Measurements from ENCODE around the gene TMEM256. TPM values are rescaled to one million over a fixed set of nuclear protein-coding genes. Genes with fewer than 3 reads are reported as not detected.

Gene TMEM256
- total and polyA plus RNA-seq, 9 of the 15 experiments (the other 6 are each of a cell fraction or from before 2014, with no cell fraction given), result 43.4 to 177 (median 68.5) TPM

GRCh38 chr17:7367918-7368598 lies 35.8 kb downstream of the TMEM256 start:
- POLR2A ChIA-PET, result interaction anchor here (0.5 to 1.1 kb wide), 5 partner anchors 12 to 246 kb away, joined by 3 to 4 read pairs (median 3); partner anchors contain the start of gene POLR2A
- 11% methylated on average over 10 of the region's 13 CpGs for WGBS (ENCODE audit: insufficient coverage, low coverage, missing lambda C conversion rate)

More at GRCh38 chr17:7367918-7368598, 35.8 kb downstream of the TMEM256 start:
- Histone ChIP-seq H3K36me3 (ENCODE audit: control insufficient read depth, insufficient read depth, low read length) (no peaks in the 10 kb centered on the region), H3K9me1 (ENCODE audit: control insufficient read depth, insufficient read depth, low read length) (no peaks in the 10 kb centered on the region), H3K4me2 (ENCODE audit: insufficient read depth, low read length) (no peak overlapping the region), H4K20me1 (replicated peaks; ENCODE audit: control insufficient read depth, insufficient read depth, low read length) (no peaks in the 10 kb centered on the region), H3K79me2 (ENCODE audit: control insufficient read depth, insufficient read depth, low read length) (no peaks in the 10 kb centered on the region), H3K4me1 (replicated peaks in 1 of 2; ENCODE audit: control insufficient read depth in 2 of 2, insufficient read depth in 2 of 2, low read length in 2 of 2) (no peaks in the 10 kb centered on the region; a peak in 1 of 5 replicates), H2AFZ (ENCODE audit: low read depth, low read length) (no peak overlapping the region), H3K27me3 (ENCODE audit: control insufficient read depth in 2 of 2, insufficient read depth in 2 of 2, low read length in 2 of 2) (peaks cover 3 to 4% of the 10 kb centered on the region in 2 experiments; a peak in 1 of 5 replicates), H3K27ac (ENCODE audit: extremely low read depth, low read depth, low read length) (no peak overlapping the region), H3K9me3 (replicated peaks; ENCODE audit: control insufficient read depth, insufficient read depth, low read depth, low read length) (no peaks in the 10 kb centered on the region), H3K9ac (ENCODE audit: insufficient read depth in 1 of 2, low read depth in 2 of 2, low read length in 2 of 2) (no peak overlapping the region), H3K4me3 (no peak overlapping the region)
- TF ChIP-seq BACH1 (tag; IDR thresholded peaks at IDR 0.05) (no peak), ZBTB2 (IDR thresholded peaks at IDR 0.05) (no peak), ZFX (CRISPR knock-in tag; IDR thresholded peaks at IDR 0.05) (no peak), ZNF512 (tag; IDR thresholded peaks at IDR 0.05) (no peak), KHSRP (IDR thresholded peaks at IDR 0.05) (no peak), STAT5B (CRISPR knock-in tag; IDR thresholded peaks at IDR 0.05) (no peak), ZNF436 (CRISPR knock-in tag; IDR thresholded peaks at IDR 0.05) (no peak), HDAC1 (IDR thresholded peaks at IDR 0.05) (no peak), HMG20B (CRISPR knock-in tag; IDR thresholded peaks at IDR 0.05) (no peak), ZNF174 (CRISPR knock-in tag; IDR thresholded peaks at IDR 0.05) (no peak), ZNF778 (CRISPR knock-in tag; IDR thresholded peaks at IDR 0.05) (no peak)
- ATAC-seq (no peak), FAIRE-seq (no peak), DNase-seq (ENCODE audit: extremely low read depth in 1 of 4, low spot score in 3 of 4) (no peak)
- intact Hi-C loops (cut with micrococcal nuclease), result no loop called here
- BruUV-seq (replicated peaks), result no TSS peak
- CTCF ChIA-PET (ENCODE audit: low intra/inter-chr PET ratio), result no interaction called here
- in situ Hi-C loops (cut with MboI), result no loop called here
